Measurements from ENCODE around the gene RASGRF1.

The RASGRF1 gene

GRCh38 chr15:79093352-79093935, 2.9 kb upstream of the RASGRF1 start:
- no peak for DNase-seq

- DNase-seq: no peak
Measured at GRCh38 chr15:79092382-79092781, 1.8 kb upstream of the RASGRF1 start.

- DNase-seq: peak in 1 of 2 donors; percentile 55
Measured at GRCh38 chr15:79091204-79091867, 756 bp upstream of the RASGRF1 start.

GRCh38 chr15:79089890-79090486, 592 bp downstream of the RASGRF1 start:
- no peak for DNase-seq

GRCh38 chr15:79089331-79089889, 1.2 kb downstream of the RASGRF1 start:
- DNase-seq: no peak

- DNase-seq: no peak
Measured at GRCh38 chr15:79088426-79089205, 2.0 kb downstream of the RASGRF1 start.

- DNase-seq: no peak
Measured at GRCh38 chr15:79086814-79087213, 3.8 kb downstream of the RASGRF1 start.

- no peak for DNase-seq
Measured at GRCh38 chr15:79084308-79084968, 6.1 kb downstream of the RASGRF1 start.

- no peak for DNase-seq
Measured at GRCh38 chr15:79083154-79083553, 7.4 kb downstream of the RASGRF1 start.

- no peak for DNase-seq
Measured at GRCh38 chr15:79082363-79083070, 8.1 kb downstream of the RASGRF1 start.

GRCh38 chr15:79078763-79079410, 11.7 kb downstream of the RASGRF1 start:
- DNase-seq: no peak

GRCh38 chr15:79078003-79078402, 12.6 kb downstream of the RASGRF1 start:
- no peak for DNase-seq

GRCh38 chr15:79076661-79077060, 13.9 kb downstream of the RASGRF1 start:
- DNase-seq: no peak

- DNase-seq: no peak
Measured at GRCh38 chr15:79075256-79075655, 15.3 kb downstream of the RASGRF1 start.

GRCh38 chr15:79073336-79073735, 17.2 kb downstream of the RASGRF1 start:
- DNase-seq: no peak

GRCh38 chr15:79071901-79072300, 18.7 kb downstream of the RASGRF1 start:
- no peak for DNase-seq

GRCh38 chr15:79068790-79069189, 21.8 kb downstream of the RASGRF1 start:
- no peak for DNase-seq

- DNase-seq: no peak
Measured at GRCh38 chr15:79067969-79068368, 22.6 kb downstream of the RASGRF1 start.

- no peak for DNase-seq
Measured at GRCh38 chr15:79067072-79067833, 23.3 kb downstream of the RASGRF1 start.

GRCh38 chr15:79066391-79067071, 24.0 kb downstream of the RASGRF1 start:
- no peak for DNase-seq
